Common myeloid progenitor, CD34-positive (primary cell): Measurements from ENCODE around the gene ERICH6B. TPM values are rescaled to one million over a fixed set of nuclear protein-coding genes. Genes with fewer than 3 reads are reported as not detected.
"Not testable (repeated sequence)": the region's sequence is repeated elsewhere in the genome, so short reads cannot be mapped to it uniquely, and the experiment has no call there.

Experiments
- CTCF ChIA-PET: fragments of 350-600 bp; sonication (Branson Sonifier 250); formaldehyde crosslinking; loops from one replicate; lab custom pipeline; 2021; ENCODE audit warnings: antibody characterized with exemption; lab: Charles Lee
- POLR2A ChIA-PET: fragments of 350-600 bp; sonication (Branson Sonifier 250); formaldehyde crosslinking; loops from one replicate; lab custom pipeline; 2021; ENCODE audit warnings: antibody characterized with exemption; lab: Charles Lee
- DNase-seq, 3 donors: peaks; one replicate each; pipeline versions ENCODE4 v3.0.0 to v3.0.0-alpha.2; 2013
- H3K27ac ChIP-seq, 2 experiments: 1 replicate in 1 of 2; 2 replicates in 1 of 2; pipeline ENCODE4 v1.7.0; 2013; ENCODE audit warnings: inconsistent platforms in 2 of 2, low read length in 2 of 2, mild to moderate bottlenecking in 2 of 2, low read depth in 1 of 2, moderate library complexity in 1 of 2; ENCODE audit not compliant: severe bottlenecking in 2 of 2, insufficient read depth in 1 of 2, poor library complexity in 1 of 2
- H3K27me3 ChIP-seq, 5 experiments: replicated peaks in 2 of 5; 1 replicate in 3 of 5; 2 replicates in 2 of 5; pipeline versions ENCODE4 v1.6.1 to v1.7.0; 2013; ENCODE audit warnings: low read length in 4 of 5, mild to moderate bottlenecking in 2 of 5, moderate library complexity in 2 of 5, inconsistent platforms in 1 of 5; ENCODE audit not compliant: insufficient read depth in 5 of 5, control insufficient read depth in 4 of 5
- H3K36me3 ChIP-seq, 4 experiments: 1 replicate in 2 of 4; 2 replicates in 2 of 4; pipeline versions ENCODE4 v1.6.1 to v1.7.0; 2013; ENCODE audit warnings: low read length in 3 of 4, control low read depth in 1 of 4, mild to moderate bottlenecking in 1 of 4; ENCODE audit not compliant: control insufficient read depth in 4 of 4, insufficient read depth in 4 of 4
- H3K4me1 ChIP-seq, 4 experiments: 1 replicate in 3 of 4; 2 replicates in 1 of 4; pipeline versions ENCODE4 v1.6.1 to v1.7.1; 2013; ENCODE audit warnings: low read length in 3 of 4, mild to moderate bottlenecking in 3 of 4, control low read depth in 1 of 4, inconsistent platforms in 1 of 4, moderate library complexity in 1 of 4; ENCODE audit not compliant: control insufficient read depth in 4 of 4, insufficient read depth in 4 of 4; ENCODE audit errors: control extremely low read depth in 1 of 4
- H3K4me3 ChIP-seq, 7 experiments: 1 replicate in 4 of 7; 2 replicates in 3 of 7; pipeline versions ENCODE4 v1.5.1 to v1.7.0; 2013; ENCODE audit warnings: mild to moderate bottlenecking in 7 of 7, low read length in 6 of 7, moderate library complexity in 6 of 7, inconsistent platforms in 2 of 7, low read depth in 2 of 7, control low read depth in 1 of 7; ENCODE audit not compliant: insufficient read depth in 4 of 7, control insufficient read depth in 1 of 7; ENCODE audit errors: extremely low read depth in 1 of 7
- H3K9me3 ChIP-seq, 5 experiments: 1 replicate in 4 of 5; 2 replicates in 1 of 5; pipeline versions ENCODE4 v1.6.1 to v1.7.1; 2013; ENCODE audit warnings: low read length in 4 of 5, mild to moderate bottlenecking in 2 of 5, inconsistent platforms in 1 of 5, low read depth in 1 of 5, moderate library complexity in 1 of 5; ENCODE audit not compliant: control insufficient read depth in 4 of 5, insufficient read depth in 2 of 5; ENCODE audit errors: control extremely low read depth in 1 of 5
- WGBS: methylation state at CpG from one replicate; pipeline ENCODE4 v1.1.5; 2013; ENCODE audit not compliant: insufficient coverage; 5-methylcytosine and 5-hydroxymethylcytosine counted together
- polyA plus RNA-seq: library from polyadenylated mRNA; unstranded; fragments of 120-200 nt; gene quantifications from one replicate; pipeline ENCODE4 v1.2.1, GENCODE V29; 2013

ERICH6B gene
- 1.2 TPM for polyA plus RNA-seq

DNA sequence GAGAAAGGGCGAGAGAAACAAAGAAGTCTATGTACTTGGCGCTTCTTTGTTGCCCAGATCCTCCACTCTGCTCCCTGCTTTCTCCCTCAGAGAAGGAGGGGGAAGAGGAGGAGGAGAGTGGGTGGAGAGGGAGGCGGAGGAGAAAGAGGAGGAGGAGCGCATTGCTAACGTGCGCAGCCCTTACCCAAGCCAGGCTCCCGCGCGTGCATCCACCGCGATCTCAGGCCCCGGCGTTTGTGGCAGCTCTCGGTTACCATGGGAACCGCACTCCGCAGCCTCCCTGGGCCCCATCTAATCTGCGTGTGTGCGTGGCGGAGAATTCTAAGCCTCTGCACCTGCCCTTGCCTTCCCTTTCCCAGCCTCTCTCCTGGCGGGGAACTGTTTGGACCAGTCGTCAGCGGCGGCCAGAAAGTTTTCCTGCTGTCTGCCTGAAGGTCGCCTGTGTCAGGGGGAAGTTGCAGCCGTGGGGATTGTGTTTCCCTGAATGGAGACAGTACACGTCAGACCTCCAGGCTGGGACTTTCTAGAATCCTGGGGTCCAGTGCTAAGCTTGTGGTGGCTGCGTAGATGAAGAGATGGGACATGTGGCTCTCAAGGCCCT, at the start of gene ERICH6B:
TSS of gene ERICH6B (minus strand) at position 239 of the 601 bp plus-strand sequence. CDS start 18,734 bp downstream, outside the sequence.
- H3K4me3 ChIP-seq, result peak within 1 kb of the TSS in 5 of 7 experiments; percentile 25 to 67 (median 50)
- no peak within 1 kb of the TSS for H3K27ac ChIP-seq
- peaks cover 0 to 4% (median 0%) of the 10 kb centered on the region in 5 experiments for H3K9me3 ChIP-seq
- ChIA-PET CTCF (no interaction called here), POLR2A (no interaction called here)
- 6% methylated on average over 23 of the region's 27 CpGs for WGBS
- H3K27me3 ChIP-seq, result peaks cover 0 to 16% (median 0%) of the 10 kb centered on the region in 5 experiments
- DNase-seq, result peak; percentile 48 to 76 (median 74)
- H3K36me3 ChIP-seq, result no peaks in the 10 kb centered on the region
- peaks cover 0 to 11% (median 8%) of the 10 kb centered on the region in 4 experiments for H3K4me1 ChIP-seq

GRCh38 chr13:45662903-45663302, 47.4 kb upstream of the ERICH6B start:
- H3K27me3 ChIP-seq, H3K9me3 ChIP-seq, POLR2A ChIA-PET, H3K4me1 ChIP-seq, H3K36me3 ChIP-seq, H3K4me3 ChIP-seq, H3K27ac ChIP-seq, CTCF ChIA-PET, DNase-seq: not testable (repeated sequence)
- WGBS, result no CpG with 5 or more reads among the region's 1 CpG

DNA sequence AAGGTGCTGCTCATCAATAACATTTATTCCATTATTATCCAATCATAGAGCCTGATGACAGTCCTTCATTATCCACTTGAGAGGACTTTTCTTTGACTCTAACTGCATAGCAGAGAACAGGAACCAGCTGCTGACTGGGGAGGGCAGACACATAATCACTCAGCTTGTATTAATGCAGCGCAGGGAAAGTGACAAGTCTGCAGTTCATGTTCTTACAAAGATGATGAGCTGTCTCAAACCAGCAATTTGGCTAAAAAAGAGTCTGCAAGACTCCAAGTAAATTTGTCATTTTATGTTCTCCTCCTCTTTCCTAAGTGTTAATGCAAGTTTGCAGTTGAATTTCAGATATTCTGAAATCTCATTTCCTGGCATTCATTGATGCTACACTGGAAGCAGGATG, 46.6 kb upstream of the ERICH6B start:
- POLR2A ChIA-PET, result no interaction called here

GRCh38 chr13:45660458-45660857, 44.9 kb upstream of the ERICH6B start:
- CTCF ChIA-PET, result not testable (repeated sequence)

More for the DNA sequence above, 46.6 kb upstream of the ERICH6B start:
- WGBS, result 100% methylated on average over 1 of the region's 1 CpG
- Histone ChIP-seq H3K4me1 (no peaks in the 10 kb centered on the region), H3K9me3 (peaks cover 0 to 2% (median 0%) of the 10 kb centered on the region in 5 experiments), H3K4me3 (no peak overlapping the region), H3K27me3 (no peaks in the 10 kb centered on the region), H3K27ac (no peak overlapping the region), H3K36me3 (no peaks in the 10 kb centered on the region)
- peak in 1 of 3 donors; percentile 2 for DNase-seq
- CTCF ChIA-PET, result no interaction called here

GRCh38 chr13:45659536-45659935, 44.0 kb upstream of the ERICH6B start:
- WGBS, result 100% methylated on average over 1 of the region's 3 CpGs
- no peak for DNase-seq
- Histone ChIP-seq H3K36me3 (no peaks in the 10 kb centered on the region), H3K27ac (no peak overlapping the region), H3K4me1 (no peaks in the 10 kb centered on the region), H3K27me3 (no peaks in the 10 kb centered on the region), H3K4me3 (no peak overlapping the region), H3K9me3 (peaks cover 0 to 2% (median 0%) of the 10 kb centered on the region in 5 experiments)
- ChIA-PET CTCF (no interaction called here), POLR2A (no interaction called here)

More at GRCh38 chr13:45660458-45660857, 44.9 kb upstream of the ERICH6B start:
- H3K27me3 ChIP-seq, H3K4me1 ChIP-seq, H3K4me3 ChIP-seq, H3K9me3 ChIP-seq, H3K27ac ChIP-seq, H3K36me3 ChIP-seq, POLR2A ChIA-PET: not testable (repeated sequence)
- DNase-seq, result peak in 2 of 3 donors; percentile 34 to 55
- no CpG with 5 or more reads among the region's 1 CpG for WGBS

DNA sequence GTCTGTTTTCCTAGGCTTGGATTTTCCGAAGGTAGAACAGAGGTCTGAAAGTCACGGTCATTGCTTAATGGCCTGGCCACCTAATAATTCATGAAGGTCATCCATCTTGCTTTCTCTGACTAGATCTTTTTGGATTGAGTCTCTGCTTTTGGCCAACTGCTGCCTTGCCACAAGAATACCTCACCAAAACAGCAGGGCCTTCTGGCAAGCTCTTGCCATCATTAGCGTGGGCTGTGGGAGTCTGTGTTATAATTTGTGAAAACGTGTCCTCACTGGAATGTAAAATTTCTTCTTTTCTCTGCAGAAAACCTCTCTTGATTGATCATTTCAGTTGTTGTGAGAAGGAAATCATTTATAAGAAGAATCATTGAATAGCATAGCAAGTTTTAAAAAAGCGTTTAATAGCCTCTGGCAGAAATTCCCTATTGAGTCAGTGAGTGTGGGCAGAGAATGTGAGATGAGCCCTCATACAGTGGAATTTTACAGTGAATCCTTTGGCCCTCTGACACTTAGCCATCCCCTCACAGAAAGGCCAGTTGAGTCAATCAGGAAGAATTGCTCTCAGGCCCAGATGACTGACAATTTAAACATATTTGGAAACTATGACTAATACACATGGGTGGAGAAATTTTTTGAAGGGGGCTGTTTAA, 43.2 kb upstream of the ERICH6B start:
- CTCF ChIA-PET, result no interaction called here
- Histone ChIP-seq H3K36me3 (no peaks in the 10 kb centered on the region), H3K27ac (no peak overlapping the region), H3K27me3 (no peaks in the 10 kb centered on the region), H3K9me3 (peaks cover 0 to 2% (median 0%) of the 10 kb centered on the region in 5 experiments), H3K4me1 (no peaks in the 10 kb centered on the region), H3K4me3 (no peak overlapping the region)
- 96% methylated on average over 3 of the region's 5 CpGs for WGBS
- DNase-seq, result no peak
- POLR2A ChIA-PET, result no interaction called here

DNA sequence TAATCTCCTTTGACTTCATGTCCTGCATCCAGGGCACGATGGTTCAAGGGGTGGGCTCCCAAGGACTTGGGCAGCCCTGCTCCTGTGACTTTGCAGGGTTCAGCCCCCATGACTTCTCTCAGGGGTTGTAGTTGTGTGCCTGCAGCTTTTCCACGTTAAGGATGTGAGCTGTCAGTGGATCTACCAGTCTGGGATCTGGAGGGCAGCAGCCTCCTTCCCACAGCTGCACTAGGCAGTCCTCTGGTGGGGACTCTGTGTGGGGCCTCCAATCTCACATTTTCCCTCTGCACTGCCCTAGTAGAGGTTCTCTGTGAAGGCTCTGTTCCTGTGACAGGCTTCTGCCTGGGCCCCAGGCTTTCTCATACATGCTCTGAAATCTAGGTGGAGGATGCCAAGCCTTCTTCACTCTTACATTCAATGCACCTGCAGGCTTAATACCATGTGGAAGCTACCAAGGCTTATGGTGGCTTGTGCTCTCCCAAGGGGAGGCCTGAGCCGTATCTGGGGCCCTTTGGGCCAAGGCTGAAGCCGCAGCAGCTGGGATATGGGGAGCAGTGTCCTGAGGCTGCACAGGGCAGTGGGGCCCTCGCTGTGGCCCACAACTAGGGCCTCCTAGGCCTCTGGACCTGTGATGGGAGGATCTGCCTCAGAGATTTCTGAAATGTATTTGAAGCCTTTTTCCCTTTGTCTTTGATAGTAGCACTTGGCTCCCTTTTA, 39.3 kb upstream of the ERICH6B start:
- Histone ChIP-seq H3K4me3 (no peak overlapping the region), H3K27ac (no peak overlapping the region), H3K36me3 (no peaks in the 10 kb centered on the region), H3K4me1 (no peaks in the 10 kb centered on the region), H3K27me3 (no peaks in the 10 kb centered on the region), H3K9me3 (no peaks in the 10 kb centered on the region)
- no peak for DNase-seq
- WGBS, result 97% methylated on average over 4 of the region's 5 CpGs
- POLR2A ChIA-PET, result no interaction called here
- CTCF ChIA-PET, result no interaction called here
